ENCODE results near the gene ZDHHC19.

The ZDHHC19 gene

DNA sequence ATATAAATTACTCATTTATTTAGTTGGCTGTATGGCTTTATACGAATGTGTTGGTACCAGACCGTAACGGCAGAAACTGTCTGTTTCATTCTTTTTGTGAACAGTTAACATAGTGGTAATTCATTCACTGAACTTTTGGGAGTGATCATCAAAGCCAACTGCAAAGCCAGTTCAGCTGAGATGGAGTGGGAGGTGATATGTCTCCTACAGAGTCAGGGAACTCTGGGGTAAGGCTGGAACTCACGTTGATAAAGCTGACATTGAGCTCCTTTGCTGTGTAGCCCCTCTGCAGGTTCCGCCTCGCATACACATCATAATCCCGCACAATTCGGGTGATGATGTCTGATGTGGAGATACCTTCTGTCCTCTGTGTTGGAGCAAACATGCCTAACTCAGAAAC, 30.5 kb upstream of the ZDHHC19 start:
- ChIA-PET CTCF (interaction anchor here (1.0 to 1.2 kb wide), 2 partner anchors 11 to 20 kb away, joined by 3 to 4 read pairs; no protein-coding TSS in a partner anchor), POLR2A (no interaction called here)
- Histone ChIP-seq H3K9me3 (ENCODE audit: control insufficient read depth, insufficient read depth, low read depth, low read length) (no peaks in the 10 kb centered on the region), H3K4me3 (ENCODE audit: low read depth, low read length) (no peak overlapping the region), H3K27ac (ENCODE audit: extremely low read depth, low read depth, low read length) (no peak overlapping the region), H3K4me1 (ENCODE audit: control insufficient read depth, insufficient read depth, low read length) (no peaks in the 10 kb centered on the region), H3K36me3 (ENCODE audit: control insufficient read depth in 2 of 2, insufficient read depth in 1 of 2, low read length in 2 of 2) (peaks cover 0 to 66% of the 10 kb centered on the region in 2 experiments; a peak in 2 of 3 replicates)
- TF ChIP-seq, protein P1, sequence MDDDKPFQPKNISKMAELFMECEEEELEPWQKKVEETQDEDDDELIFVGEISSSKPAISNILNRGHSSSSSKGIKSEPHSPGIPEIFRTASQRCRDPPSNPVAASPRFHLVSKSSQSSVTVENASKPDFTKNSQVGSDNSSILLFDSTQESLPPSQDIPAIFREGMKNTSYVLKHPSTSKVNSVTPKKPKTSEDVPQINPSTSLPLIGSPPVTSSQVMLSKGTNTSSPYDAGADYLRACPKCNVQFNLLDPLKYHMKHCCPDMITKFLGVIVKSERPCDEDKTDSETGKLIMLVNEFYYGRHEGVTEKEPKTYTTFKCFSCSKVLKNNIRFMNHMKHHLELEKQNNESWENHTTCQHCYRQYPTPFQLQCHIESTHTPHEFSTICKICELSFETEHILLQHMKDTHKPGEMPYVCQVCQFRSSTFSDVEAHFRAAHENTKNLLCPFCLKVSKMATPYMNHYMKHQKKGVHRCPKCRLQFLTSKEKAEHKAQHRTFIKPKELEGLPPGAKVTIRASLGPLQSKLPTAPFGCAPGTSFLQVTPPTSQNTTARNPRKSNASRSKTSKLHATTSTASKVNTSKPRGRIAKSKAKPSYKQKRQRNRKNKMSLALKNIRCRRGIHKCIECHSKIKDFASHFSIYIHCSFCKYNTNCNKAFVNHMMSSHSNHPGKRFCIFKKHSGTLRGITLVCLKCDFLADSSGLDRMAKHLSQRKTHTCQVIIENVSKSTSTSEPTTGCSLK (tag by site-specific recombination; IDR thresholded peaks at IDR 0.05): no peak
- TF ChIP-seq, protein P2, sequence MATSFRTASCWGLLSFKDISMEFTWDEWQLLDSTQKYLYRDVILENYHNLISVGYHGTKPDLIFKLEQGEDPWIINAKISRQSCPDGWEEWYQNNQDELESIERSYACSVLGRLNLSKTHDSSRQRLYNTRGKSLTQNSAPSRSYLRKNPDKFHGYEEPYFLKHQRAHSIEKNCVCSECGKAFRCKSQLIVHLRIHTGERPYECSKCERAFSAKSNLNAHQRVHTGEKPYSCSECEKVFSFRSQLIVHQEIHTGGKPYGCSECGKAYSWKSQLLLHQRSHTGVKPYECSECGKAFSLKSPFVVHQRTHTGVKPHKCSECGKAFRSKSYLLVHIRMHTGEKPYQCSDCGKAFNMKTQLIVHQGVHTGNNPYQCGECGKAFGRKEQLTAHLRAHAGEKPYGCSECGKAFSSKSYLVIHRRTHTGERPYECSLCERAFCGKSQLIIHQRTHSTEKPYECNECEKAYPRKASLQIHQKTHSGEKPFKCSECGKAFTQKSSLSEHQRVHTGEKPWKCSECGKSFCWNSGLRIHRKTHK (tag by site-specific recombination; IDR thresholded peaks at IDR 0.05): no peak
- TF ChIP-seq WT1 (tag by site-specific recombination; IDR thresholded peaks at IDR 0.05) (no peak), ZNF560 (tag by site-specific recombination; IDR thresholded peaks at IDR 0.05; ENCODE audit: borderline replicate concordance) (no peak), ZNF544 (tag by site-specific recombination; IDR thresholded peaks at IDR 0.05) (no peak), OVOL3 (tag by site-specific recombination; IDR thresholded peaks at IDR 0.05) (no peak), ZNF114 (tag by site-specific recombination; IDR thresholded peaks at IDR 0.05) (no peak), SP7 (tag by site-specific recombination; IDR thresholded peaks at IDR 0.05) (no peak), ZNF837 (tag by site-specific recombination; IDR thresholded peaks at IDR 0.05) (no peak)
- TF ChIP-seq, protein P3, sequence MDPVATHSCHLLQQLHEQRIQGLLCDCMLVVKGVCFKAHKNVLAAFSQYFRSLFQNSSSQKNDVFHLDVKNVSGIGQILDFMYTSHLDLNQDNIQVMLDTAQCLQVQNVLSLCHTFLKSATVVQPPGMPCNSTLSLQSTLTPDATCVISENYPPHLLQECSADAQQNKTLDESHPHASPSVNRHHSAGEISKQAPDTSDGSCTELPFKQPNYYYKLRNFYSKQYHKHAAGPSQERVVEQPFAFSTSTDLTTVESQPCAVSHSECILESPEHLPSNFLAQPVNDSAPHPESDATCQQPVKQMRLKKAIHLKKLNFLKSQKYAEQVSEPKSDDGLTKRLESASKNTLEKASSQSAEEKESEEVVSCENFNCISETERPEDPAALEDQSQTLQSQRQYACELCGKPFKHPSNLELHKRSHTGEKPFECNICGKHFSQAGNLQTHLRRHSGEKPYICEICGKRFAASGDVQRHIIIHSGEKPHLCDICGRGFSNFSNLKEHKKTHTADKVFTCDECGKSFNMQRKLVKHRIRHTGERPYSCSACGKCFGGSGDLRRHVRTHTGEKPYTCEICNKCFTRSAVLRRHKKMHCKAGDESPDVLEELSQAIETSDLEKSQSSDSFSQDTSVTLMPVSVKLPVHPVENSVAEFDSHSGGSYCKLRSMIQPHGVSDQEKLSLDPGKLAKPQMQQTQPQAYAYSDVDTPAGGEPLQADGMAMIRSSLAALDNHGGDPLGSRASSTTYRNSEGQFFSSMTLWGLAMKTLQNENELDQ (tag by site-specific recombination; IDR thresholded peaks at IDR 0.05; ENCODE audit: low read depth): no peak
- TF ChIP-seq, protein P4, sequence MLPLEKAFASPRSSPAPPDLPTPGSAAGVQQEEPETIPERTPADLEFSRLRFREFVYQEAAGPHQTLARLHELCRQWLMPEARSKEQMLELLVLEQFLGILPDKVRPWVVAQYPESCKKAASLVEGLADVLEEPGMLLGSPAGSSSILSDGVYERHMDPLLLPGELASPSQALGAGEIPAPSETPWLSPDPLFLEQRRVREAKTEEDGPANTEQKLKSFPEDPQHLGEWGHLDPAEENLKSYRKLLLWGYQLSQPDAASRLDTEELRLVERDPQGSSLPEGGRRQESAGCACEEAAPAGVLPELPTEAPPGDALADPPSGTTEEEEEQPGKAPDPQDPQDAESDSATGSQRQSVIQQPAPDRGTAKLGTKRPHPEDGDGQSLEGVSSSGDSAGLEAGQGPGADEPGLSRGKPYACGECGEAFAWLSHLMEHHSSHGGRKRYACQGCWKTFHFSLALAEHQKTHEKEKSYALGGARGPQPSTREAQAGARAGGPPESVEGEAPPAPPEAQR (tag by site-specific recombination; IDR thresholded peaks at IDR 0.05): no peak

DNA sequence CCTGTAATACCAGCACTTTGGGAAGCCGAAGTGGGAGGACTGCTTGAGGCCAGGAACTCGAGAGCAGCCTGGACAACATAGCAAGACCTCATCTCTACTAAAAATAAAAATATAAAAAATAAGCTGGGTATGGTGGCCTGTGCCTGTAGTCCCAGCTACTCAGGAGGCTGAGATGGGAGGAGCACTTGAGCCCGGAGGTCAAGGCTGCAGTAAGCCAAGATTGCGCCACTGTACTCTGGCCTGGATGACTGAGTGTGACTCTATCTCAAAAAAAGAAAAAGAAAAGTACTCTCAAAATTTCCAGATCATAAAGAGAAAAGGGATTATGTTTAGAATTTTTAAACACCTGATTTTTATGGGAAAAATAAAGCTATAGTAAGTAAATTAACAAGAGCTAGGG, 29.2 kb upstream of the ZDHHC19 start:
- Histone ChIP-seq H3K27ac (ENCODE audit: extremely low read depth, low read depth, low read length) (no peak overlapping the region), H3K9me3 (ENCODE audit: control insufficient read depth, insufficient read depth, low read depth, low read length) (no peaks in the 10 kb centered on the region), H3K36me3 (ENCODE audit: control insufficient read depth in 2 of 2, insufficient read depth in 1 of 2, low read length in 2 of 2) (peaks cover 0 to 59% of the 10 kb centered on the region in 2 experiments; a peak in 2 of 3 replicates), H3K4me3 (ENCODE audit: low read depth, low read length) (no peak overlapping the region), H3K4me1 (ENCODE audit: control insufficient read depth, insufficient read depth, low read length) (no peaks in the 10 kb centered on the region)
- ChIA-PET POLR2A (no interaction called here), CTCF (no interaction called here)
- TF ChIP-seq, protein P5, sequence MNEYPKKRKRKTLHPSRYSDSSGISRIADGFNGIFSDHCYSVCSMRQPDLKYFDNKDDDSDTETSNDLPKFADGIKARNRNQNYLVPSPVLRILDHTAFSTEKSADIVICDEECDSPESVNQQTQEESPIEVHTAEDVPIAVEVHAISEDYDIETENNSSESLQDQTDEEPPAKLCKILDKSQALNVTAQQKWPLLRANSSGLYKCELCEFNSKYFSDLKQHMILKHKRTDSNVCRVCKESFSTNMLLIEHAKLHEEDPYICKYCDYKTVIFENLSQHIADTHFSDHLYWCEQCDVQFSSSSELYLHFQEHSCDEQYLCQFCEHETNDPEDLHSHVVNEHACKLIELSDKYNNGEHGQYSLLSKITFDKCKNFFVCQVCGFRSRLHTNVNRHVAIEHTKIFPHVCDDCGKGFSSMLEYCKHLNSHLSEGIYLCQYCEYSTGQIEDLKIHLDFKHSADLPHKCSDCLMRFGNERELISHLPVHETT (tag by site-specific recombination; IDR thresholded peaks at IDR 0.05): no peak
- TF ChIP-seq MEIS1 (CRISPR knock-in tag; IDR thresholded peaks at IDR 0.05; ENCODE audit: borderline replicate concordance) (no peak), ZNF114 (tag by site-specific recombination; IDR thresholded peaks at IDR 0.05) (no peak), ZNF169 (tag by site-specific recombination; IDR thresholded peaks at IDR 0.05) (no peak), GLIS2 (tag by site-specific recombination; IDR thresholded peaks at IDR 0.05) (no peak), ZNF624 (tag by site-specific recombination; IDR thresholded peaks at IDR 0.05) (no peak)
- TF ChIP-seq, protein P6, sequence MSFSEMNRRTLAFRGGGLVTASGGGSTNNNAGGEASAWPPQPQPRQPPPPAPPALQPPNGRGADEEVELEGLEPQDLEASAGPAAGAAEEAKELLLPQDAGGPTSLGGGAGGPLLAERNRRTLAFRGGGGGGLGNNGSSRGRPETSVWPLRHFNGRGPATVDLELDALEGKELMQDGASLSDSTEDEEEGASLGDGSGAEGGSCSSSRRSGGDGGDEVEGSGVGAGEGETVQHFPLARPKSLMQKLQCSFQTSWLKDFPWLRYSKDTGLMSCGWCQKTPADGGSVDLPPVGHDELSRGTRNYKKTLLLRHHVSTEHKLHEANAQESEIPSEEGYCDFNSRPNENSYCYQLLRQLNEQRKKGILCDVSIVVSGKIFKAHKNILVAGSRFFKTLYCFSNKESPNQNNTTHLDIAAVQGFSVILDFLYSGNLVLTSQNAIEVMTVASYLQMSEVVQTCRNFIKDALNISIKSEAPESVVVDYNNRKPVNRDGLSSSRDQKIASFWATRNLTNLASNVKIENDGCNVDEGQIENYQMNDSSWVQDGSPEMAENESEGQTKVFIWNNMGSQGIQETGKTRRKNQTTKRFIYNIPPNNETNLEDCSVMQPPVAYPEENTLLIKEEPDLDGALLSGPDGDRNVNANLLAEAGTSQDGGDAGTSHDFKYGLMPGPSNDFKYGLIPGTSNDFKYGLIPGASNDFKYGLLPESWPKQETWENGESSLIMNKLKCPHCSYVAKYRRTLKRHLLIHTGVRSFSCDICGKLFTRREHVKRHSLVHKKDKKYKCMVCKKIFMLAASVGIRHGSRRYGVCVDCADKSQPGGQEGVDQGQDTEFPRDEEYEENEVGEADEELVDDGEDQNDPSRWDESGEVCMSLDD (tag by site-specific recombination; IDR thresholded peaks at IDR 0.05): no peak
- TF ChIP-seq, protein P7, sequence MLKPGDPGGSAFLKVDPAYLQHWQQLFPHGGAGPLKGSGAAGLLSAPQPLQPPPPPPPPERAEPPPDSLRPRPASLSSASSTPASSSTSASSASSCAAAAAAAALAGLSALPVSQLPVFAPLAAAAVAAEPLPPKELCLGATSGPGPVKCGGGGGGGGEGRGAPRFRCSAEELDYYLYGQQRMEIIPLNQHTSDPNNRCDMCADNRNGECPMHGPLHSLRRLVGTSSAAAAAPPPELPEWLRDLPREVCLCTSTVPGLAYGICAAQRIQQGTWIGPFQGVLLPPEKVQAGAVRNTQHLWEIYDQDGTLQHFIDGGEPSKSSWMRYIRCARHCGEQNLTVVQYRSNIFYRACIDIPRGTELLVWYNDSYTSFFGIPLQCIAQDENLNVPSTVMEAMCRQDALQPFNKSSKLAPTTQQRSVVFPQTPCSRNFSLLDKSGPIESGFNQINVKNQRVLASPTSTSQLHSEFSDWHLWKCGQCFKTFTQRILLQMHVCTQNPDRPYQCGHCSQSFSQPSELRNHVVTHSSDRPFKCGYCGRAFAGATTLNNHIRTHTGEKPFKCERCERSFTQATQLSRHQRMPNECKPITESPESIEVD (tag by site-specific recombination; IDR thresholded peaks at IDR 0.05): no peak
- TF ChIP-seq, protein P8, sequence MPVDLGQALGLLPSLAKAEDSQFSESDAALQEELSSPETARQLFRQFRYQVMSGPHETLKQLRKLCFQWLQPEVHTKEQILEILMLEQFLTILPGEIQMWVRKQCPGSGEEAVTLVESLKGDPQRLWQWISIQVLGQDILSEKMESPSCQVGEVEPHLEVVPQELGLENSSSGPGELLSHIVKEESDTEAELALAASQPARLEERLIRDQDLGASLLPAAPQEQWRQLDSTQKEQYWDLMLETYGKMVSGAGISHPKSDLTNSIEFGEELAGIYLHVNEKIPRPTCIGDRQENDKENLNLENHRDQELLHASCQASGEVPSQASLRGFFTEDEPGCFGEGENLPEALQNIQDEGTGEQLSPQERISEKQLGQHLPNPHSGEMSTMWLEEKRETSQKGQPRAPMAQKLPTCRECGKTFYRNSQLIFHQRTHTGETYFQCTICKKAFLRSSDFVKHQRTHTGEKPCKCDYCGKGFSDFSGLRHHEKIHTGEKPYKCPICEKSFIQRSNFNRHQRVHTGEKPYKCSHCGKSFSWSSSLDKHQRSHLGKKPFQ (tag by site-specific recombination; IDR thresholded peaks at IDR 0.05): no peak

All from HEK293 (cell line).